AG09309 (cell line): ENCODE measurements around the gene ORM2.

Source experiments
- DNase-seq: peaks from one replicate; pipeline ENCODE4 v3.0.0-alpha.2; 2010; ENCODE audit warnings: low read depth
- H3K4me3 ChIP-seq: 2 replicates; pipeline ENCODE4 v1.5.1; 2011; ENCODE audit warnings: mild to moderate bottlenecking, low read depth, low read length, moderate library complexity; ENCODE audit not compliant: control insufficient read depth
- TF ChIP-seq, protein P1 (sequence below): IDR thresholded peaks from 2 replicates; pipeline ENCODE4 v1.5.1; 2011; ENCODE audit warnings: mild to moderate bottlenecking, low read depth, low read length, inconsistent platforms; ENCODE audit not compliant: insufficient read depth, control insufficient read depth; ENCODE audit errors: missing control alignments

The ORM2 gene

DNA sequence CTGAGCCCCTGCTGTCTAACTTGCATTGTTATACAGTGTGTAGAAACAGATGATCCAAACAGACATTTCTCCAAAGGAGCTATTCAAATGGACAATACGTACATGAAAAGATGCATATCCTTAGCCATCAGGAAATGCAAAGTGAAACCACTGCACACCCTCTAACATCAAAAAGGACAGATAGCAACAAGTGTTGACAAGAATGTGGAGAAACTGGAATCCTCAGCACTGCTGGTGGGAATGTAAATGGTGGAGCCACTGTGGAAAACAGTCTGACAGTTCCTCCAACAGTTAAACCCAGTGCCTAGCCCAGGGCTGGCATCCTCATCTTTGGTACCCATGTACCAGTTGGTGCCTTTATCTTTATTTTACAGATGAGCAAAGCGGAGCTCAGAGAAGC lies 8.5 kb downstream of the ORM2 start:
- TF ChIP-seq, protein P1, sequence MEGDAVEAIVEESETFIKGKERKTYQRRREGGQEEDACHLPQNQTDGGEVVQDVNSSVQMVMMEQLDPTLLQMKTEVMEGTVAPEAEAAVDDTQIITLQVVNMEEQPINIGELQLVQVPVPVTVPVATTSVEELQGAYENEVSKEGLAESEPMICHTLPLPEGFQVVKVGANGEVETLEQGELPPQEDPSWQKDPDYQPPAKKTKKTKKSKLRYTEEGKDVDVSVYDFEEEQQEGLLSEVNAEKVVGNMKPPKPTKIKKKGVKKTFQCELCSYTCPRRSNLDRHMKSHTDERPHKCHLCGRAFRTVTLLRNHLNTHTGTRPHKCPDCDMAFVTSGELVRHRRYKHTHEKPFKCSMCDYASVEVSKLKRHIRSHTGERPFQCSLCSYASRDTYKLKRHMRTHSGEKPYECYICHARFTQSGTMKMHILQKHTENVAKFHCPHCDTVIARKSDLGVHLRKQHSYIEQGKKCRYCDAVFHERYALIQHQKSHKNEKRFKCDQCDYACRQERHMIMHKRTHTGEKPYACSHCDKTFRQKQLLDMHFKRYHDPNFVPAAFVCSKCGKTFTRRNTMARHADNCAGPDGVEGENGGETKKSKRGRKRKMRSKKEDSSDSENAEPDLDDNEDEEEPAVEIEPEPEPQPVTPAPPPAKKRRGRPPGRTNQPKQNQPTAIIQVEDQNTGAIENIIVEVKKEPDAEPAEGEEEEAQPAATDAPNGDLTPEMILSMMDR, result no peak
- no peak for DNase-seq
- H3K4me3 ChIP-seq, result no peak overlapping the region

DNA sequence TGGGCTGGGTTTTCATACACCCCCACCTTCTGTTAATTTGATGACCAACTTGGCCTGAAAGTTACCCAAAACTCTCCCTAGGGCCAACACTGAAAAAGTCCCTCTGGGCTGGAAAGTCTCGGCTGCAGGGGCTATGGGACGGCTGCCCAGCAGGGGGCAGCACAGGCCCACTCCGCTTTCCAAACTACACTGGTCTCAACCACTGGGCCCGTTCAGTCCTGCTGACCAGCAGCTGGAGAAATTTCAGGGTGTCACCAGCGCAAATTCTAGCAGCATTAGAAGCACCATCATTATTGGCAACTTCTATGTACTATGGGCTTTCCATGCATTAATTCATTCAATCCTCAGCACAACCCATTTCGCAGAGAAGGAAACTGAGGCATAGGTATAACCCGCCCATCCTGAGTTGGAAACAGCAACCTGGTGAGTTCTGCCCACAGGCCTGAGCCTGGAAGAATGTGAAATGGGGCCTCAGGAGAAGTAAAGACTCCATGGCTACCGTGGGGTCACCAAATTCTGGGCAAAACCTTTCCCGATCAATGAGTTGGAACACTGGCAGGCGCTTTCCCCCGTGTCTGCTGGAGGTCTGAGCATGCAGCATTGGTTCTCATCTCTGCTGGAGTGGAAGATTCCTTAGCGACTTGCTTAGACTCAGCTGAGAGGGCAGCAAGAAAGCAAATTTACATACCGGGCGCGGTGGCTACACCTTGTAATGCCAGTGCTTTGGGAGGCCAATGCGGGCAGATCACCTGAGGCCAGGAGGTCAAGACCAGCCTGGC lies 9.7 kb downstream of the ORM2 start:
- TF ChIP-seq, protein P1, result peak; percentile 92
- DNase-seq, result no peak
- H3K4me3 ChIP-seq, result no peak overlapping the region

DNA sequence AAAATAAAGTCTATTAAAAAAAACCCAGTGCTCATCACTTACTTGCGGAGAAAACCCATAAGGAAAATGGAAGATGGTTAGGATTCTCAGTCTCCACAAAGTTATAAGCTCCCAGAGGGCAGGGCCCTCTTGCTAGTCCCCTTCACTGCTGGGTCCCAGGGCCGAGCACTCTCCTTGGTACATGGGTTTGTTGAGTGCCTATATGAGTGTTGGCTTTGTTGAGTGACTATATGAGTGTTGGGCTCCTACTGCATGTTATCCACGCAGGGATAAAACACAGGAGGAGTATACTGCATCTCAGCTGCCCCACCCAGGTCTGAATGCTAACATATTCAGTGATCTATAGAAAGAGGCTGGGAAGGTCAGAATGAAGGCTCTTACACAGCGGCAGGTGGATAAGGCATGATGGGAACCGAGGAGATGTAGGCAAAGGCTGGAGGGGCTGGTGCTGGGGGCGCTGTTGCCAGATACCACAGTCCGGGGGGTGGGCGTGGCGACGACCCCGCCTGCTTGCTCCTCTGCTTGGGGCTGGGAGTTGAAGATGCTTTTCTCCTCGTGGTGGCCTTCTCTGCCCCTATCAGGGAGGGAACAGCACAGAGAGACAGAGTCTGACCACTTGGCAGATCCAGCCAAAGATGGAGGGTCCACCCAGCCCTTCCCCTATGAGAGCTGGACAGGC lies 11.6 kb downstream of the ORM2 start:
- TF ChIP-seq, protein P1, result no peak
- no peak overlapping the region for H3K4me3 ChIP-seq
- no peak for DNase-seq

DNA sequence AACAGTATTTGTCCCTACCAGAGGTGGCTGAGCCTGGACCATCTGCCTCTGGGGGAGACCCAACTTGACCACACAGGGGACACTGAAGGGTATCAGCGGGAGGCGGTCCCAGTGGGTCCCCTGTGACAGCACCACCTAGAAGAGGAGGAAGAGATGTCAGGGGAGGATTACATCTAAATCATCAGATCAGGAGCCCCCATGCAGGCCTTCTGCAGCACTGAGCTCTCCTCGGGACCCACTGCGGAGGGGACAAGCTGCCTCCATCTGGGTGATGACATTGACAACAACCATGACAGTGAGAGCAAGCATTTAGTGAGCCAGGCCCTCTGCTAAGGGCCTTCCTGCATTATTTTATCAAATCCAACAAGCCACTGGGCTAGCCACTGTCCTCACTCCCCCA lies 12.3 kb downstream of the ORM2 start:
- no peak overlapping the region for H3K4me3 ChIP-seq
- TF ChIP-seq, protein P1, result no peak

DNA sequence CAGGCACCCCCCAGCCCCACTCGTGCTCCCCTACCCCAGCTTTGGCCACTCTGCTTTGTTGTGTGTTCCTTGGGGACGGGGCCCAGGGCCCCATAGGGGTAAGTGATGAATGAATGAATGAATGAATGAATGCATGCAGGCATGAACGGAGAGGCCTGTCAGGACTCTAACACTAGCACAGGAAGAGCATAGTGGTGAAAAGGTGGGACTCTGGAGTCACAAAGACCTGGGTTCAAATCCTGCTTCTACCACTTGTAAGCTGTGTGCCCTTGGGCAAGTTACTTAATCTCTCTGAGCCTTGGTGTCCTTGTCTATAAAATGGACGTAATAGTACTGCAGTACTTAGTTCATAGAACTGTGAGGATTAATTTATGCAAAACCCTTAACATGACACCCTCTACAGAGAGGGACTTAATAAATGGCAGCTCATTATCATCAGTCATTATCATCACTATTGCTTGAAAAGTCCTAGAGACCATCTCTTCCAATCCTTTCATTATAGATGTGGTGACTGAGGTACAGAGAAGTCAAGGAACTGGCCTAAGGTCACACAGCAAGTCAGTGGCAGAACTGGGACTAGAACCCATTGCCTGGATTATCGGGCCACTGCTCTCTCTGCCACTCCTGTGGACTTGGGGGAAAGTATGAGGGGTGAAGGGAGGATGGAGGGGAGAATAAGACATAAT lies 13.2 kb downstream of the ORM2 start:
- no peak overlapping the region for H3K4me3 ChIP-seq
- TF ChIP-seq, protein P1, result no peak
- no peak for DNase-seq

More for the DNA sequence above, 12.3 kb downstream of the ORM2 start:
- no peak for DNase-seq

DNA sequence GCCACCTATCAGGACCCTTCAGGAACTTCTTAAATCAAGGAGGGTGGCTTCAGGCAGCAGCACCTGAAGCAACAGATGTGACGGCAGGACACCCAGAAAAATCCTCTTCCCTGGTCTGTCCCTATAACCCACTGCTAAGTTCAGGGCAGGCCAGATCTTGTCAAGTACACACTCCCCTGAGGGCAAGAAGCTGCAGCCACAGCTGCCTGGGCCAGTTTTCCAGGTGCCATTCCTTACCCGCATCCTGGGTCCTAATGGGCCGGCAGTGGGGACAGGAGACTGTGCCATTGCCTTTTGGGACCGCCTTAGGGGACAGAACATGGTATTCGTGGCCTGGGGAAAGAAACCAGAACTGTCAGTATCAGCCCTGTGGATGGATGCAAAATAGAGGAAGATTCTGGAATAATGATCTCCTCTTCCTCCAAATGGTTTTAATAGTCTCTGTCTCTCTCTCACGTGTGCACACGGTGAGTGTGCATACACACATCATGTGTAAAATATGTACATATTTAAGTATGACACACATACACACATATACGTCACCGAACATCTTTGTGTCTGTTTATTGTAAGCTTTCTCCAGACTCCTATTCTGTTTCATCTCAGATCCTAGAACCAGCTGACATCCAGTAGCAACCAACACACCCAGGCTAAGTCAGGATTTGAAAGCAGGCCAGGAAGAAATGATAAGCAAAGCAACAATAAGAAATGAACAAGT lies 14.0 kb downstream of the ORM2 start:
- H3K4me3 ChIP-seq, result no peak overlapping the region
- DNase-seq, result no peak
- TF ChIP-seq, protein P1, result no peak
